Erythroblast (primary cell): Measurements from ENCODE around the gene MC5R.

ENCODE experiments used
- DNase-seq, 2 experiments: peaks; one replicate each; lab custom pipeline; 2025; lab: John Stamatoyannopoulos, UW
- GATA1 ChIP-seq: IDR thresholded peaks from 2 replicates; pipeline ENCODE4 v1.6.1; 2011; ENCODE audit warnings: low read depth, mild to moderate bottlenecking, control low read depth, low read length, moderate library complexity
- POLR2A ChIP-seq: IDR thresholded peaks from 2 replicates; pipeline ENCODE4 v1.6.1; 2011; ENCODE audit warnings: mild to moderate bottlenecking, low read length

Gene MC5R

DNA sequence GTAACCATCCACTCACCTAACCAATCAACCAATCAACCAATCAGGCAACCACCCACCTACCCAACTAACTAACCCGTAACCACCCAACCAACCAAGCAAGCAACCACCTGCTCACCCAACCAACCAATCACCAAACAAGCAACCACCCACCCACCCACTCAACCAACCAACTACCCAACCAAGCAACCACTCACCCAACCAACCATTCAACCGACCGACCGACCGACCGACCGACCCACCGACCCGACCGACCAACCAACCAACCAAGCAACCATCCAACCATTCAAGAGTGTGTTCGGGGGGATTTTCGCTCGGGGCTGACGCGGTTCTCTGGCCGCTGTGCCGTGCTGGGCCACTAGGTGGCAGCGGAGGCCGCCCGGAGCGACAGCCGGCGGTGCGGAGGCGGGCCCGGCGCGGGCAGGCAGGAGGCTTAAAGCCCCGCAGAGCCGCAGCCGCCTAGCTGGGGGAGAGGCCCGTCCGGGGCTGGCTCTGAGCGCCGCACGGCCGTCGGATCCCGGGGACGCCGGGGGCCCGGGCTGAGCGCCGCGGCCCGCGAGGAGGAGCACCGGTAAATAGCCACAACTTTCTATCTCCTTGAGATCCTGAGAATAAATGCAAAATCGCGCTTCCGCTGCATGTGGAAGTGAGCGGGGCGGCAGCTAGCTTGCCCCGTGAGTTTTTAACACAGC, at the start of gene MC5R:
TSS of gene MC5R (plus strand) at position 443 of the 689 bp plus-strand sequence. CDS start 1,617 bp downstream, outside the sequence.
- TF ChIP-seq POLR2A (no peak), GATA1 (no peak)
- DNase-seq: peak; percentile 68 to 75

DNA sequence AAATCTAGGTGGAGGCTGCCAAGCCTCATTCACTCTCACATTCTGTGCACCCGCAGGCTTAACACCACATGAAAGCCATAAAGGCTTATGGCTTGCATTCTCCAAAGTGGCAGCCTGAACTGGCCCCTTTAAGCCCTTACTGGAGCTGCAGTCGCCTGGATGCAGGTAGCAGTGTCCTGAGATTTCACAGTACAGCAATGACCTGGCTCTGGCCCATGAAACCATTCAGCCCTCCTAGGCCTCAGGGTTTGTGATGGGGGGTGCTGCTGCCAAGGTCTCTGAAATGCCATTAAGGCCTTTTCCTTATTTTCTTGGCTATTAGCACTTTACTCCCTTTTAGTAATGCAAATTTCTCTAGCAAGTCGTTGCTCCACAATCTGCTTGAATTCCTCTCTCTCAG, 48.9 kb upstream of the MC5R start:
- no peak for TF ChIP-seq POLR2A
- TF ChIP-seq GATA1: no peak
- no peak for DNase-seq

DNA sequence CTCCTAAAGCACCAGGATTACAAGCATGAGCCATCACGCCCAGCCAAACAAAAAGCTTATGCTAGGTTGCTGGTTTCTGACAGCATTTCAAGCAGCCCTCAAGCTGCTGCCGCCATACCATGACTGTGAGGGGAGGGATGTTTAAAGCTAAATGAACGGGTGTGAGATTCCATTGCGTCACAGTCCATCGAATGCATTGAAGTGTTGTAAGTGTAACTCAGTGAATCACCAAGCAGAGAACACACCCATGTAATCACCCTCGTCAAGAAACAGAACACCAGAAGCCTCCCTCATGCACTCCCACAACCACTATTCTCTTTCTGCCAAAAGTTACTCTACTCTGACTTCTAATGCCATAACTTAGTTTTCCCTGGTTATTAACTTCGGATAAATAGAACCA, 32.8 kb upstream of the MC5R start:
- no peak for TF ChIP-seq POLR2A
- TF ChIP-seq GATA1: no peak
- DNase-seq: no peak

DNA sequence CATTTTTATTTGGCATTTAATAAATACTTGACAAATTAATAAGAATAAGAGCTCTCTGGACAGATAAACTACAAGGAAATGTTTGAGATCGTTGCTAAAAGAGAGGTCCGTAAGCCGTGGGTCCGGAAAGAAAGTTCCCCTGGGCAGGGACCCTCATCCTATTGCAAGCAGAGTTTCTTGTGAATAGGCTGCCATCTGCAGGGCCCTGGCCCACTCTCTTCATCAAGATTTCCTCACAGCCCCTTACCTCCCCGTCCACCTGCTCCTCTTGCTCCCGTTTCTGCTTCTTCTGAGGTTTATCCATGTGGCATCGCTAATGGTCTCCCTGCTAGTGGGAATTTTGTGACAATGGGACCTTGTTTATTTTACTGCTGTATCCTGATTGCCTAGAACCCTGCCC, 30.1 kb upstream of the MC5R start:
- TF ChIP-seq GATA1: no peak
- TF ChIP-seq POLR2A: no peak
- DNase-seq: no peak

GRCh38 chr18:13796515-13796914, 27.4 kb upstream of the MC5R start:
- DNase-seq: no peak
- TF ChIP-seq GATA1: no peak
- no peak for TF ChIP-seq POLR2A

- TF ChIP-seq GATA1 (no peak), POLR2A (no peak)
- no peak for DNase-seq
Measured at GRCh38 chr18:13797157-13797611, 26.8 kb upstream of the MC5R start.

GRCh38 chr18:13799396-13799795, 24.6 kb upstream of the MC5R start:
- no peak for TF ChIP-seq GATA1
- no peak for TF ChIP-seq POLR2A

DNA sequence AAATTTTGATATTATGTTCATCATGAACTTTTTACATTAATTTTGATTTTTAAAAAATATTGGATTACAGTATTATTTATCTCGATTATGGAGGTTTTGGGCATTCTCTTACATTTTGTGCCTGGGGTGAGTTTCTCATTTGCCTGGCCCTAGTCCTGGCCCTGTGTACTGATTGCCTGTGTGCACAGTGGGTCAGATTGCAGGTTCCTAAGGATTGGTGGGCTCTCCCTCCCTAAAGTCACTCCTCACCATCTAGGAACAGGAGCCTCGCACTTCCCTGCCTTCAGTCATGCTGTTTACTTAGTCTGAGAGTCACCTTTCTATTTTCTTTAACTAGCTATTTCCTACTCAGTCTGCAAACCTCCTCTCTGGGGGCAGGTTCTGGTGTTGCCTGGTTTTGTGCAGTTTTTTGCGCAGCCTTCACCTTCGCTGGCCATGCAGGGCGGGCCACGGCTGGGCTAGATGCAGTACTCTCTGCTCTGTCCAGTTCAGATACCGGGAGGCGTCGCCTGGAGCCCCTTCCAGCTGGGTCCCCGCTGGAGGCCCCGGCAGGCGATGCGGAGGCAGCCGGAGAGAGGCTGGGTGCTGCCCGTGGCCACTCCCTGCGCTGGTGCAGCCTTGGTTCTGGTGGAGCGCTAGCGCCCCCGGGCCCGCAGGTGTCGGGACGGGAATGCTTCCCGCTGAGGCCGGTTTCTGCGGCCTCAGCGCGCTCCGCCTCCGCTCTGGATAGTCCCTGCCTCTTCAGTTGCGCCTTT, 23.3 kb upstream of the MC5R start:
- TF ChIP-seq GATA1 (no peak), POLR2A (no peak)
- DNase-seq: peak; percentile 45 to 56

More at GRCh38 chr18:13799396-13799795, 24.6 kb upstream of the MC5R start:
- no peak for DNase-seq

DNA sequence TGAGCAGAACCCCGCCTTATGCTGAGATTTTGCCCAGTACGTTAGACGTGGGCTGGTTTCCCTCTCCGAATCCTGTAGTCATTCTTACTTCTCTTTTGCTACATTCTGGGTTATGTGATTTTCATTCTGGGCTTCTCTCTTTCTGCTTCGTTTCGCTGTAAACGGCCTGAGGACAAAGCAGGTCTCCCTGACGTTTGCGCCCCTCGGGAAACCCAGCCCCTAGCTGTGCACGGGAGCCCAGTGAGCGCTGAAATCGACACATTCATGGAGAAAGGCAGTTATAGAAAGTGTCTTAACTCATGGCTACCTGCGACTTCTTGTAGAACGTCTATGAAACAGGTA, 22.7 kb upstream of the MC5R start:
- no peak for DNase-seq
- no peak for TF ChIP-seq GATA1
- no peak for TF ChIP-seq POLR2A

GRCh38 chr18:13804305-13804704, 19.6 kb upstream of the MC5R start:
- TF ChIP-seq POLR2A (no peak), GATA1 (no peak)
- DNase-seq: no peak

- DNase-seq: no peak
- no peak for TF ChIP-seq GATA1
- TF ChIP-seq POLR2A: no peak
Measured at GRCh38 chr18:13808294-13809042, 15.5 kb upstream of the MC5R start.

DNA sequence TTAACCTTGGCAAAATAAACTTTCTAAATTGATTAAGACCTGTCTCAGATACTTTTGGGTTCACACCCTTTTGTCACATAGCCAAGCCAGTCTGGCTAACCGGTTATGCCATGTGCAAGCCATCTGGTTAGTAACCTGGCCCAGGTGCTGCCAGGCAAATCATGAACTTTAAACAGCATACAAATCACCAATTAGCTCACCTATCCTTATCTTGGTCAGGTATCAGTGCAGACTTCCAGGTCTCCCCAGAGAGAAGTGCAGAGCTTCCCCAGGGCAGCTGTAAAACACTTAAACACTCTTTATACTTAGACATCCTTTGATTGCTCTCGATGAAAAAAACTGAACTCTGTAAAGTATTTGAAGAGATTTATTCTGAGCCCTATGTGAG, 14.9 kb upstream of the MC5R start:
- TF ChIP-seq POLR2A (no peak), GATA1 (no peak)

DNA sequence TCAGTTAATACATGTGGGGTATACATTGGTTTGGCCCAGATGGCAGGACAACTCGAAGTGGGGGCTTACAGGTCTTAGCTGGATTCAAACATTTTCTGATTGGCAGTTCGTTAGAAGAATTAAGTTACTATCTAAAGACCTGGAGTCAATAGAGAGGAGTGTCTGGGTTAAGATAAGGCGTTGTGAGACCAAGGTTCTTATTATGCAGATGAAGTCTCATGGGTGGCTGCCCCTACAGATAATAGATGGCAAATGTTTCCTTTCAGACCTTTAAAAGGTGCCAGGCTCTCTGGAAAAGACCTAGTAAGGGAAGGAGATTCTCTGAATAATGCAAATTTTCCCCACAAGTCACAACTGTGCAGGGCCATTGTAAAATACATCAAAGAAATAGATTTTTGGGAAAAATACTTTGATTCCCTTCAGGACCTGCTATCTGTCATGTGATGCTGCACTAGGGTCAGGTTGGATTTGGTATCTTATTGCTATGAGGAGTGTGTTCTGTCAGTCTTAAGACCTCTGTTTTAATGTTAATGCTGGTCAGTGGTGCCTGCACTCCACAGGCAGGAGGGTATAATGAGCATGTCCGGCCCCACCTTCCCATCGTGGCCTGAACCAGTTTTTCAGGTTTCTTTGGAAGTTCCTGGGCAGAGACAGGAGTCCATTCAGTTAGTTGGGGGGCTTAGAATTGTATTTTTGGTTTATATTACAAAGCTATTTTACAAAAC, 14.3 kb upstream of the MC5R start:
- no peak for DNase-seq
- no peak for TF ChIP-seq GATA1
- no peak for TF ChIP-seq POLR2A

More for the DNA sequence above, 14.9 kb upstream of the MC5R start:
- no peak for DNase-seq
